ENCODE results near the gene NUP43. TPM values are rescaled to one million over a fixed set of nuclear protein-coding genes. Genes with fewer than 3 reads are reported as not detected.

Gene NUP43
- polyA plus RNA-seq, 1 donor from 2014 or later, result 26.9 TPM

GRCh38 chr6:149696901-149697300, 49.4 kb downstream of the NUP43 start:
- H3K27ac ChIP-seq (ENCODE audit: low read length), result no peak overlapping the region
- TF ChIP-seq TAF1 (IDR thresholded peaks at IDR 0.05; ENCODE audit: low read depth) (no peak), RAD21 (conservative IDR thresholded peaks at IDR 0.05) (no peak), EZH2 (IDR thresholded peaks at IDR 0.05; ENCODE audit: borderline replicate concordance, insufficient read depth, low read length, poor library complexity, severe bottlenecking) (no peak), SMC3 (conservative IDR thresholded peaks at IDR 0.05; ENCODE audit: poor library complexity) (no peak), POLR2AphosphoS5 (IDR thresholded peaks at IDR 0.05) (no peak), MXI1 (conservative IDR thresholded peaks at IDR 0.05; ENCODE audit: poor library complexity, severe bottlenecking) (no peak), EP300 (conservative IDR thresholded peaks at IDR 0.05; ENCODE audit: poor library complexity, severe bottlenecking) (no peak)
- TF ChIP-seq, protein P1, sequence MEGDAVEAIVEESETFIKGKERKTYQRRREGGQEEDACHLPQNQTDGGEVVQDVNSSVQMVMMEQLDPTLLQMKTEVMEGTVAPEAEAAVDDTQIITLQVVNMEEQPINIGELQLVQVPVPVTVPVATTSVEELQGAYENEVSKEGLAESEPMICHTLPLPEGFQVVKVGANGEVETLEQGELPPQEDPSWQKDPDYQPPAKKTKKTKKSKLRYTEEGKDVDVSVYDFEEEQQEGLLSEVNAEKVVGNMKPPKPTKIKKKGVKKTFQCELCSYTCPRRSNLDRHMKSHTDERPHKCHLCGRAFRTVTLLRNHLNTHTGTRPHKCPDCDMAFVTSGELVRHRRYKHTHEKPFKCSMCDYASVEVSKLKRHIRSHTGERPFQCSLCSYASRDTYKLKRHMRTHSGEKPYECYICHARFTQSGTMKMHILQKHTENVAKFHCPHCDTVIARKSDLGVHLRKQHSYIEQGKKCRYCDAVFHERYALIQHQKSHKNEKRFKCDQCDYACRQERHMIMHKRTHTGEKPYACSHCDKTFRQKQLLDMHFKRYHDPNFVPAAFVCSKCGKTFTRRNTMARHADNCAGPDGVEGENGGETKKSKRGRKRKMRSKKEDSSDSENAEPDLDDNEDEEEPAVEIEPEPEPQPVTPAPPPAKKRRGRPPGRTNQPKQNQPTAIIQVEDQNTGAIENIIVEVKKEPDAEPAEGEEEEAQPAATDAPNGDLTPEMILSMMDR (IDR thresholded peaks at IDR 0.05; ENCODE audit: poor library complexity, severe bottlenecking), result no peak
- TF ChIP-seq, protein P2, sequence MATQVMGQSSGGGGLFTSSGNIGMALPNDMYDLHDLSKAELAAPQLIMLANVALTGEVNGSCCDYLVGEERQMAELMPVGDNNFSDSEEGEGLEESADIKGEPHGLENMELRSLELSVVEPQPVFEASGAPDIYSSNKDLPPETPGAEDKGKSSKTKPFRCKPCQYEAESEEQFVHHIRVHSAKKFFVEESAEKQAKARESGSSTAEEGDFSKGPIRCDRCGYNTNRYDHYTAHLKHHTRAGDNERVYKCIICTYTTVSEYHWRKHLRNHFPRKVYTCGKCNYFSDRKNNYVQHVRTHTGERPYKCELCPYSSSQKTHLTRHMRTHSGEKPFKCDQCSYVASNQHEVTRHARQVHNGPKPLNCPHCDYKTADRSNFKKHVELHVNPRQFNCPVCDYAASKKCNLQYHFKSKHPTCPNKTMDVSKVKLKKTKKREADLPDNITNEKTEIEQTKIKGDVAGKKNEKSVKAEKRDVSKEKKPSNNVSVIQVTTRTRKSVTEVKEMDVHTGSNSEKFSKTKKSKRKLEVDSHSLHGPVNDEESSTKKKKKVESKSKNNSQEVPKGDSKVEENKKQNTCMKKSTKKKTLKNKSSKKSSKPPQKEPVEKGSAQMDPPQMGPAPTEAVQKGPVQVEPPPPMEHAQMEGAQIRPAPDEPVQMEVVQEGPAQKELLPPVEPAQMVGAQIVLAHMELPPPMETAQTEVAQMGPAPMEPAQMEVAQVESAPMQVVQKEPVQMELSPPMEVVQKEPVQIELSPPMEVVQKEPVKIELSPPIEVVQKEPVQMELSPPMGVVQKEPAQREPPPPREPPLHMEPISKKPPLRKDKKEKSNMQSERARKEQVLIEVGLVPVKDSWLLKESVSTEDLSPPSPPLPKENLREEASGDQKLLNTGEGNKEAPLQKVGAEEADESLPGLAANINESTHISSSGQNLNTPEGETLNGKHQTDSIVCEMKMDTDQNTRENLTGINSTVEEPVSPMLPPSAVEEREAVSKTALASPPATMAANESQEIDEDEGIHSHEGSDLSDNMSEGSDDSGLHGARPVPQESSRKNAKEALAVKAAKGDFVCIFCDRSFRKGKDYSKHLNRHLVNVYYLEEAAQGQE (IDR thresholded peaks at IDR 0.05; ENCODE audit: borderline replicate concordance), result no peak
- no peaks in the 10 kb centered on the region for H3K9me2 ChIP-seq (ENCODE audit: insufficient read depth, low read length)
- H3K79me2 ChIP-seq (replicated peaks; ENCODE audit: insufficient read depth, low read length), result peaks cover 61% of the 10 kb centered on the region
- H3F3A ChIP-seq (ENCODE audit: insufficient read depth, low read length, poor library complexity, severe bottlenecking), result no peaks in the 10 kb centered on the region
- H4K20me1 ChIP-seq (ENCODE audit: insufficient read depth), result no peaks in the 10 kb centered on the region
- no peak overlapping the region for H3K4me3 ChIP-seq (ENCODE audit: low read length)
- H2AFZ ChIP-seq (ENCODE audit: low read depth, low read length), result no peak overlapping the region
- peaks cover 3% of the 10 kb centered on the region for H3K36me3 ChIP-seq (ENCODE audit: insufficient read depth, low read length)
- no peak overlapping the region for H3K9ac ChIP-seq (ENCODE audit: low read length)
- H3K27me3 ChIP-seq (ENCODE audit: insufficient read depth, low read depth, low read length), result no peaks in the 10 kb centered on the region
- no peak overlapping the region for H3K4me2 ChIP-seq (ENCODE audit: low read length)
- H3K9me3 ChIP-seq (ENCODE audit: low read length), result no peaks in the 10 kb centered on the region

- Histone ChIP-seq H3K9ac (ENCODE audit: low read length) (no peak overlapping the region), H3K9me2 (ENCODE audit: insufficient read depth, low read length) (no peaks in the 10 kb centered on the region), H3K9me3 (ENCODE audit: low read length) (no peaks in the 10 kb centered on the region), H3K27ac (ENCODE audit: low read length) (no peak overlapping the region), H3K27me3 (ENCODE audit: insufficient read depth, low read depth, low read length) (no peaks in the 10 kb centered on the region), H2AFZ (ENCODE audit: low read depth, low read length) (no peak overlapping the region), H3K79me2 (replicated peaks; ENCODE audit: insufficient read depth, low read length) (peaks cover 42% of the 10 kb centered on the region), H4K20me1 (ENCODE audit: insufficient read depth) (no peaks in the 10 kb centered on the region), H3F3A (ENCODE audit: insufficient read depth, low read length, poor library complexity, severe bottlenecking) (no peaks in the 10 kb centered on the region), H3K36me3 (ENCODE audit: insufficient read depth, low read length) (peaks cover 3% of the 10 kb centered on the region), H3K4me2 (ENCODE audit: low read length) (no peak overlapping the region), H3K4me3 (ENCODE audit: low read length) (no peak overlapping the region)
- TF ChIP-seq, protein P1 (IDR thresholded peaks at IDR 0.05; ENCODE audit: poor library complexity, severe bottlenecking), result no peak
- TF ChIP-seq, protein P2 (IDR thresholded peaks at IDR 0.05; ENCODE audit: borderline replicate concordance), result no peak
- TF ChIP-seq EZH2 (IDR thresholded peaks at IDR 0.05; ENCODE audit: borderline replicate concordance, insufficient read depth, low read length, poor library complexity, severe bottlenecking) (no peak), MXI1 (conservative IDR thresholded peaks at IDR 0.05; ENCODE audit: poor library complexity, severe bottlenecking) (no peak), SMC3 (conservative IDR thresholded peaks at IDR 0.05; ENCODE audit: poor library complexity) (no peak), POLR2AphosphoS5 (IDR thresholded peaks at IDR 0.05) (no peak)
Measured at GRCh38 chr6:149694921-149695320, 51.4 kb downstream of the NUP43 start.
